GM04503 (cell line): ENCODE measurements around the gene NUDT4.
"Not testable (repeated sequence)": the region's sequence is repeated elsewhere in the genome, so short reads cannot be mapped to it uniquely, and the experiment has no call there.

Experiments used
- DNase-seq: peaks from one replicate; pipeline ENCODE4 v3.0.0-alpha.2; 2012; ENCODE audit warnings: low read depth

The NUDT4 gene

GRCh38 chr12:93402333-93403311 lies 24.9 kb downstream of the NUDT4 start:
- DNase-seq = no peak

- DNase-seq = no peak
These were observed 26.5 kb downstream of the NUDT4 start for GRCh38 chr12:93403988-93404803.

GRCh38 chr12:93404961-93405849 lies 27.5 kb downstream of the NUDT4 start:
- no peak for DNase-seq

- DNase-seq = no peak
These were observed 29.6 kb downstream of the NUDT4 start for GRCh38 chr12:93407054-93407962.

- DNase-seq = no peak
These were observed 30.2 kb downstream of the NUDT4 start for GRCh38 chr12:93407963-93408283.

GRCh38 chr12:93408813-93409212 lies 31.1 kb downstream of the NUDT4 start:
- DNase-seq = no peak

GRCh38 chr12:93409343-93410187 lies 31.8 kb downstream of the NUDT4 start:
- DNase-seq = not testable (repeated sequence)

- not testable (repeated sequence) for DNase-seq
These were observed 33.3 kb downstream of the NUDT4 start for GRCh38 chr12:93411060-93411459.

- not testable (repeated sequence) for DNase-seq
These were observed 34.7 kb downstream of the NUDT4 start for GRCh38 chr12:93412396-93412795.

- DNase-seq = no peak
These were observed 35.3 kb downstream of the NUDT4 start for GRCh38 chr12:93413064-93413463.

- DNase-seq = peak; percentile 47
These were observed 38.2 kb downstream of the NUDT4 start for GRCh38 chr12:93415723-93416464.

- no peak for DNase-seq
These were observed 40.3 kb downstream of the NUDT4 start for GRCh38 chr12:93417967-93418480.

GRCh38 chr12:93419388-93420034 lies 41.8 kb downstream of the NUDT4 start:
- DNase-seq = no peak

- no peak for DNase-seq
These were observed 44.3 kb downstream of the NUDT4 start for GRCh38 chr12:93422050-93422449.

- no peak for DNase-seq
These were observed 48.1 kb downstream of the NUDT4 start for GRCh38 chr12:93425736-93426411.

GRCh38 chr12:93426412-93426805 lies 48.7 kb downstream of the NUDT4 start:
- no peak for DNase-seq

- no peak for DNase-seq
These were observed 50.2 kb downstream of the NUDT4 start for GRCh38 chr12:93427779-93428564.
